Measurements from ENCODE around the gene SSTR5.

- TF ChIP-seq POLR2A (IDR thresholded peaks at IDR 0.05) (no peak), CTCF (IDR thresholded peaks at IDR 0.05) (no peak), EP300 (IDR thresholded peaks at IDR 0.05) (no peak)
Observed at GRCh38 chr16:1124291-1124690, 51.7 kb downstream of the SSTR5 start.
